HL-60 (cell line): ENCODE data around the gene ENGASE.

ENCODE experiments used
- DNase-seq, 2 experiments: peaks; one replicate each; pipeline ENCODE4 v3.0.0-alpha.2; 2010 to 2020; ENCODE audit warnings: low read depth in 1 of 2, low spot score in 1 of 2
- H3K27ac ChIP-seq: fragments of 250-450 bp; sonication (Bioruptor Pico); replicated peaks from 2 replicates; pipeline ENCODE4 v1.5.1; 2020; ENCODE audit warnings: mild to moderate bottlenecking, moderate library complexity
- H3K27me3 ChIP-seq: fragments of 250-450 bp; sonication (Bioruptor Pico); 2 replicates; pipeline ENCODE4 v1.5.1; 2021; ENCODE audit warnings: mild to moderate bottlenecking, moderate library complexity; ENCODE audit not compliant: insufficient read depth, poor library complexity, severe bottlenecking
- H3K4me3 ChIP-seq: replicated peaks from 2 replicates; pipeline ENCODE4 v1.5.1; 2011; ENCODE audit warnings: mild to moderate bottlenecking, control low read depth, low read length; ENCODE audit not compliant: insufficient read depth
- GABPA ChIP-seq: IDR thresholded peaks from 2 replicates; pipeline ENCODE4 v1.6.1; 2012; ENCODE audit warnings: low read depth
- POLR2AphosphoS5 ChIP-seq: IDR thresholded peaks from 2 replicates; pipeline ENCODE4 v1.6.1; 2012; ENCODE audit warnings: low read depth
- REST ChIP-seq: IDR thresholded peaks from 2 replicates; pipeline ENCODE4 v1.6.1; 2012; ENCODE audit warnings: low read depth; ENCODE audit not compliant: insufficient replicate concordance
- SPI1 ChIP-seq: IDR thresholded peaks from 2 replicates; pipeline ENCODE4 v1.6.1; 2012; ENCODE audit warnings: low read depth, mild to moderate bottlenecking, borderline replicate concordance
- TF ChIP-seq, protein P1 (sequence below): IDR thresholded peaks from one replicate; pipeline ENCODE4 v1.5.1; 2011; ENCODE audit warnings: low read length, control low read depth, inconsistent platforms; ENCODE audit not compliant: insufficient read depth

ENGASE gene

GRCh38 chr17:79038545-79039135, 36.0 kb upstream of the ENGASE start:
- H3K4me3 ChIP-seq, result no peak overlapping the region
- H3K27ac ChIP-seq, result no peak overlapping the region
- TF ChIP-seq POLR2AphosphoS5 (no peak), SPI1 (no peak), REST (no peak), GABPA (no peak)
- TF ChIP-seq, protein P1, sequence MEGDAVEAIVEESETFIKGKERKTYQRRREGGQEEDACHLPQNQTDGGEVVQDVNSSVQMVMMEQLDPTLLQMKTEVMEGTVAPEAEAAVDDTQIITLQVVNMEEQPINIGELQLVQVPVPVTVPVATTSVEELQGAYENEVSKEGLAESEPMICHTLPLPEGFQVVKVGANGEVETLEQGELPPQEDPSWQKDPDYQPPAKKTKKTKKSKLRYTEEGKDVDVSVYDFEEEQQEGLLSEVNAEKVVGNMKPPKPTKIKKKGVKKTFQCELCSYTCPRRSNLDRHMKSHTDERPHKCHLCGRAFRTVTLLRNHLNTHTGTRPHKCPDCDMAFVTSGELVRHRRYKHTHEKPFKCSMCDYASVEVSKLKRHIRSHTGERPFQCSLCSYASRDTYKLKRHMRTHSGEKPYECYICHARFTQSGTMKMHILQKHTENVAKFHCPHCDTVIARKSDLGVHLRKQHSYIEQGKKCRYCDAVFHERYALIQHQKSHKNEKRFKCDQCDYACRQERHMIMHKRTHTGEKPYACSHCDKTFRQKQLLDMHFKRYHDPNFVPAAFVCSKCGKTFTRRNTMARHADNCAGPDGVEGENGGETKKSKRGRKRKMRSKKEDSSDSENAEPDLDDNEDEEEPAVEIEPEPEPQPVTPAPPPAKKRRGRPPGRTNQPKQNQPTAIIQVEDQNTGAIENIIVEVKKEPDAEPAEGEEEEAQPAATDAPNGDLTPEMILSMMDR, result no peak
- H3K27me3 ChIP-seq, result no peaks in the 10 kb centered on the region
- no peak for DNase-seq

- no peak for TF ChIP-seq POLR2AphosphoS5
- no peak for TF ChIP-seq SPI1
- TF ChIP-seq, protein P1, result no peak
- TF ChIP-seq GABPA, result no peak
- TF ChIP-seq REST, result no peak
- no peak overlapping the region for H3K4me3 ChIP-seq
Measured at GRCh38 chr17:79039171-79039570, 35.5 kb upstream of the ENGASE start.

GRCh38 chr17:79039886-79040285, 34.7 kb upstream of the ENGASE start:
- Histone ChIP-seq H3K27me3 (no peaks in the 10 kb centered on the region), H3K4me3 (no peak overlapping the region), H3K27ac (no peak overlapping the region)
- DNase-seq, result no peak
- TF ChIP-seq SPI1 (no peak), REST (no peak), POLR2AphosphoS5 (no peak), GABPA (no peak)
- TF ChIP-seq, protein P1, result no peak

More at GRCh38 chr17:79039171-79039570, 35.5 kb upstream of the ENGASE start:
- DNase-seq, result no peak
- no peak overlapping the region for H3K27ac ChIP-seq
- no peaks in the 10 kb centered on the region for H3K27me3 ChIP-seq
